Hindlimb muscle (tissue), 1 donor: Measurements from ENCODE around the gene CYP8B1. TPM values are rescaled to one million over a fixed set of nuclear protein-coding genes. Genes with fewer than 3 reads are reported as not detected.

Experiments used
- DNase-seq: peaks from one replicate; pipeline ENCODE4 v3.0.0-alpha.2; 2013
- polyA plus RNA-seq: library from polyadenylated mRNA; unstranded; fragments of 120-200 nt; gene quantifications from one replicate; pipeline ENCODE4 v1.2.1, GENCODE V29; 2013; ENCODE audit not compliant: insufficient read length

The CYP8B1 gene
- polyA plus RNA-seq, 1 donor = 0.05 TPM

DNA sequence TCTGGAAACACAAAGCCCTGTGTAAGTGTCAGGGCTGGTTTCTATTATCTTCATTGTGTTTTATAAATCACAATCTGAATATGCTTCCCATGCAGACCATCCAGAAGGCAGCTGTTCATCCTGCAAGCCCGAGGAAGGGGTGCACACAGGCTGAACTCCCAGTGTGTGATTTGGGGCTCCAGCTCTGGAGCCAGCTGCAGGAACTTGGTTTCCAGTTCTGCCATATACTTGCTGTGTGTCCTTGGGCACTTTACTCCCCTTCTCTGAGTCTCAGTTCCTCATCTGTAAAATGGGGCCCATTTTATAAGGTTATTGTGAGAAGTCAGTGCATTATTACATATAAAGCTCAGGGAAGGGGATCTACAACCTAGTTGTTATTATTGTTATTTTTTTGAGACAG lies 22.6 kb downstream of the CYP8B1 start:
- no peak for DNase-seq

GRCh38 chr3:42852441-42852840 lies 23.2 kb downstream of the CYP8B1 start:
- DNase-seq = no peak

DNA sequence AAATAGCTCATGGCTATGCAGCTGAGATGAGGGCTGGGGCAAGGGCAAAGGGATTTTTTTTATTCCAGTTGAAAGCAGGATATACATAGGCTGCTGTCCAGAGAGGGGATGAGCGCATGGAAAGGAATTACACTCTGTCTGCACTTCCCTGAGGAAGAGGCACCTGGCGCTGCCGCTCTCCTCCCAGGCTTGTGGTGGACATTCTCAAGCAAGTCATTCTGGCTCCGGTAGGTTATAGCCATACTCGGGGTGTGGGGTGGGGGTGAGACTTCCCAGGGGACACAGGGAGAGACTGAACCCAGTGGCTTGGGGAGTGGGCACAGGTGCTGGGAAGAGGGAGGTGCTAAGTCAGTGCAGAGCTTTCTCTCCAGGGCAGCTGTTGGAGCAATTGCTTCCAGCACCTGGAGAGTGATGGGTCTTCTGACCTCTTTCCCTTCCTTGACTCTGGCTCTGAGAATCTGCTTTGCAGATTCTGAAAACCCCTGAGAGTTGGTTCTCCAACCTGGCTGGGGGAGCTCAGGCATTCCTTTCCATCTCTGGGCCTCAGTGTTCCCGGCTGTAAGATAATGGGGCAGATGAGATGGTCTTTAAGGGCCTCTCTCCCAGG lies 24.3 kb downstream of the CYP8B1 start:
- DNase-seq = no peak

- no peak for DNase-seq
These were observed 25.4 kb downstream of the CYP8B1 start for GRCh38 chr3:42850263-42850662.

GRCh38 chr3:42849017-42849416 lies 26.7 kb downstream of the CYP8B1 start:
- no peak for DNase-seq

DNA sequence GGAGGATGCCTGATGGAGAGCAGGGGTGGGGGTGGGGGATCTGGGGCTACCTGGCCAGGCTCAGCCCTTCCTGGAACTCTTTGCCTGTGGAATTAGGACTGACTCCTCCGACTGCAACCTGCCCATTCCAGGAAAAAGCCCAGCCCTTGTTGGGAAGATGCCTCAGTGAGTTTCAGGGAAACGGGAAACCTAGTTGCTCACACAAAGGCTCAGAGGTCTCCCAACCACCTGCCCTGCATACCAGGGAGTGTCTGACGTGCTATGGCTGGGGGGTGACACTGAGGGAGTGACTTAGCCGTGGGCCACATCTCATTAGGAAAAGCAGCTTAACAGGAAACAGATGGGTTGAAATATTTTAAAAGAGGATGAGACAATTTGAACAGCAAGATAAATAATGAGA lies 27.9 kb downstream of the CYP8B1 start:
- no peak for DNase-seq

- no peak for DNase-seq
These were observed 28.8 kb downstream of the CYP8B1 start for GRCh38 chr3:42846685-42847522.

DNA sequence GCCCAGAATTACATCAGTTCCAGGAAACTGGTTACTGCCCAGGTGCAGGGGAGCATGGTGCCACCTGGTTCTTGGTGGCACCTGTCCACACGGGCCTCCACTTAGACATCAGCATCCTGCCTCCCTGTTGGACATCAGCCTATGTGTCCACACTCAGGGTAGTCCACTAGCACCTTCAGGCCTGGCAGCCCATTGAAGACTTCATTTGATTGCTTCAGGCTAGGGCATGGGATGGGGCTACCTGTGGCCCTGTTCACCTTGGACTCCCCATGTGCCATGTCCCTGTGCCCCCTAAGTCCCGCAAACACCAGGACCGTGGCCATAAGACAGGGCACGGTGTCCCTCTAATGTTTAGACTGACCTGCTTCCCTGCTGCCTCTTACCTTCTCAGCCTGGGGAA lies 30.9 kb downstream of the CYP8B1 start:
- DNase-seq = no peak

DNA sequence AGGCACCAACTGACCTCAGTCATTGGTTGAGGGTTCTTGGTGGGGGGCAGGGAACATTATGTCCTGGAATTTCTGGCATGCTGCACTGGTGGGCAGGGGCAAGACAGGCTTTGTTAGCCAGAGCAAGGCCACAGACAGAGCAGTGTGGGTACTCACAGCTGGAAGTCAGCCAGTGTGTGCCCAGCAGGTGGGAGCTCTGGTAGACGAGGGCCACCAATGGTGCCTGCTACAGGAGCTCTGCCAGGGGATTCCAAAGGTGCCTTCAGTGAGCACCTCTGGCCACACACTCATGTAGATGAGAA lies 31.3 kb downstream of the CYP8B1 start:
- no peak for DNase-seq

- DNase-seq = no peak
These were observed 31.8 kb downstream of the CYP8B1 start for GRCh38 chr3:42843713-42844411.

DNA sequence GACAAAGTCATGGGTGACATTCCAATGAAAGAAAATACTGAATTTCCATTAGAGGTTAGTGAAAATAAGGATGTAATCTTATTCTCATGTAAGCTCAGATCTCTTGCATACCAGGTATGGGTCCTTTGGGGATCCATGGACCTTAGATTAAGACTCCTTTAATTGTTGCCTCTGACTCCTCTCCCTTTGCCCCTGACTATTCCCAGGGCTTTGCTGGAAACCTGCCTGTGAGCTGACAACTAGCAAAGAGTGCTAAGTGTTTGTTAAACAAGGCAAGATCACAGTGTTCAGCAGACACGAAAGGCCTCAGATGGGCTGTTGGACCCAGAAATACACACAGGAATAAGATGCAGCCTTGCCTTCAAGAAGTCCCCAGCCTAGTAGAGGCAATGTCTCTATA lies 34.3 kb downstream of the CYP8B1 start:
- DNase-seq = no peak

GRCh38 chr3:42839616-42840015 lies 36.1 kb downstream of the CYP8B1 start:
- DNase-seq = peak; percentile 64

DNA sequence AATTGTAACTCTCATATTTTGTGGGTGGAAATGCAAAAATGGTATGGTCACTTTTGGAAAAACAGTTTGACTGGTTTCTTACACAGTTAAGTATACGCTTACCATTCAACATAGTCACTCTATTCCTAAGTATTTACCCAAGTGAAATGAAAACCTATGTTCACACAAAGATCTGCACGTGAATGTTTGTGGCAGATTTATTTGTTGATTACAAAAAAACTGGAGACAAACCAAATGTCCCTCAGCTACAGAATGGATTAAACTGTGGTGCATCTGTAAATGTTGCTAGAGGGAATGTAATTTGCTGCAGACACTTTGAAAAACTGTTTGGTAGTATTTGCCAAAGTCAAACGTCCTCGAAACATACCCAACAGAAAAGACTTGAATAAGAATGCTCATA lies 37.1 kb downstream of the CYP8B1 start:
- no peak for DNase-seq

DNA sequence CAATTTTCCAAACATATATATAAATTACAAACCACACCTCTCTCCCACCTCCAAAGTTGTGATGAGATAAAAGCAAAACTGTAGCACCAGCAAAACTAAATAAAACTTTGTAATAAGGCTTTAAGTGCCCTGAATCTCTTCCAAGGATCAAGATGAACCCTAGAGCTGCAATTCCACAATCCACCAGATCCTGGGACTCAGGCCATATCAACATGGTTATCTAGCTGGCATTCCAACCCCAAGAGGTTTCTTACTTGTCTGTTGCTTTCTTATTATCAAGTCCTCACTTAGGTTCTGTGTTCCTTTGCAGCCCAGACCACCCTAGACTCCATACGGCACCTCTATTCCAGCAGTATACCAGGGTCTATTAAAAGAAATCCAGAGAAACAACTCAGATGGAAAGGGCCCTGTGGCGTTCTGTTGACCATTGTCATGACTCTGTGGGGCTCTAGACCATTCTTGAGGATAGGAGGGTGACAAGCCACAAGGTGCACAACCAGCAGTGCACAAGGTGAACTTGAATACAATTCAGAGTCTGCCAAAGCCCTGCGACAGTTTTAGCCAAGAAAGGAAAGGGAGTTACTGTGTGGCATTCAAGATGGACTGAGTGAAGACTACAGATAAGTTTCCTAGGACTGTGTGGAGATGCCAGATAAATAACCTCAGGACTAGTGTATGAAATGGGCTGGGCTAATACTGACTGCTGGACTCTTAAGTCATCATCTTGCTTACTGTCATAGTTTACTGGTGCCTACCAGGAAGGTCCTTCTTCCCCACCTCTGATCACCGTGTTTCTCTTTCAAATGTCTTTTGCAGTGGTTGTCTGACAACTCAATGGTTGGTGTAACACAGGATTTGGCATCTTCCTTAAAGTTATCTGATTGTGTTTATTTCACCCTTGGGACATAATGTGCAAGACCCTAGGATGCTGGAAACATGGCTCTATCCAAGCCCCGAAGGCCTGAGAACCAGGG lies 39.2 kb downstream of the CYP8B1 start:
- DNase-seq = no peak

DNA sequence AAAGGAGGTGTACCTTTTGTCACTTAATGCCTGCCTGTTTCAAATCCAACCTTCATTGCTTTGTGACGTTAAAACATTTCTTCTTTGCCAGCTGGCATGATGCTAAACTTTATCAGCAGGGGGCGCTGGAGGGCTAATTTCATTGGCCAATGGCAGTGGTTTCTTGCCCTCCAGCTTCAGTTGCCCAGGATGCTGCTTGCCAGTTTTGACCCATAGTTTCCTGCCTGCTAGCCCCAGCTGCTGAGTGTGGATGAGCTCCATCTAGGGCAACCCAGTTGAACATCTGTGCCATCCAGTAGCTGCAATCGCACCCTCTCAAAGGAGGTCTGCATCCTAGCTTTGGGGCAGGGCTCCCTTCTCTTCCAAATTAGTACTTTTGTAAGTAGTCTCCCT lies 44.4 kb downstream of the CYP8B1 start:
- DNase-seq = no peak

DNA sequence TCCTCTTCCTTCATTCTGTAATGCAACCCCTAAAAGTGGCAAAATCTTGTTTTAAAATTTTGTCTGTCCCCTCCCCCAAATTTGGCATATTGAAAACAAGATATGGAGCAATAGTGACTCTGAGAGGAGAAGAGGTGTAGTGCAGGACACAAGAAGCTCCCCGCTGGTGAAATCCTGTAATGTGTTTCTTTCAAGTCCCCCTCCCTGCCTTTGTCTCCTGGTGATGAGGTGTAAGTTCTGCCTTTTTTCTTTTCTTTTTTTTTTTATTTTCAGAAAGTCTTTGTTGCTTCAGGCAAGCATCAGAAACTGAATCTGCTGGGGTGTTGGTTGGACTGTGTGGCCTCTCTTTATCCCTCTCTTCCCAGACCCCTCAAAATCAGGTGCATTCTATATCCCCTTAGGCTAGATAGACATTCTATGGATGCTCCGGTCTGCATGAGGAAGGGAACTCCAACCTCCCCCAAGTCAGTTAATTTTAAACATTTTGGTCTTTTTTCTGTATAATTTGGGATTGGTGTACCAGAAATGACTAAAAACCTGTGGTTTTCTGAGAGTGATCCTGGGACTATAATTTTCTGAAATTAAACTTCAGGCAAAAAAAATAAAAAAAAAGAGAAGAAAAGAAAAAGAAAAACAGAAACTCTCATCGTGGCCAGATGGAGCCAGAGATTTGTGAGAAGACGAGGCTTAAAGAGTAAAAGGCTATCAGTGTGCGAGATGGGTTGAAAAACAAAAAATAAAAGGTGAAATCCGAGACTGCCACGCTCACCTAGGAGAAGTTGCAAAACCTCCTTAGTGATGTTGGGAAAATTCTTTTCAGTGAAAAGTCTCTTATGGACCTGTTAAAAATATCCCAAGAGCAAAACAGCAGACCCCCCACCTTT lies 45.0 kb downstream of the CYP8B1 start:
- no peak for DNase-seq

- no peak for DNase-seq
These were observed 45.8 kb downstream of the CYP8B1 start for GRCh38 chr3:42829628-42830436.

- no peak for DNase-seq
These were observed 46.5 kb downstream of the CYP8B1 start for GRCh38 chr3:42829083-42829627.

DNA sequence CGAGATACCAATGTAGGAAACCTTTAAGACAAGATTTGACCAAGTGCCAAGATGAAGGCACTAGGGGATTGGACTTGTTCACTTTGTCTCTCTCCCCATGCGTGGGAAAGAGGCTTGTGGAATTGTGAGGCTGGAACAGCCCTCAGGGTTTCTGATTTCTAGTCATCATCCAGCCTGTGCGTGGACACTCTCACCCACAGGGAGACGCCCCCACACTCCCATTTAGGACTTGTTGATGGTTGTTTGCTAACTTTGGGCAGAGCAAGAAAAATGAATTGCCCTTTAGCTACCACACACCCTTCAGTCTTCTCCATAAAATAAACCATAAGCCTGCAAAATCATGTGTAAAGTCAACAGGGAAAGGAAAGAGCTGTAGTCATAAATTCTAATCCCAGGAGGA lies 48.0 kb downstream of the CYP8B1 start:
- DNase-seq = no peak

DNA sequence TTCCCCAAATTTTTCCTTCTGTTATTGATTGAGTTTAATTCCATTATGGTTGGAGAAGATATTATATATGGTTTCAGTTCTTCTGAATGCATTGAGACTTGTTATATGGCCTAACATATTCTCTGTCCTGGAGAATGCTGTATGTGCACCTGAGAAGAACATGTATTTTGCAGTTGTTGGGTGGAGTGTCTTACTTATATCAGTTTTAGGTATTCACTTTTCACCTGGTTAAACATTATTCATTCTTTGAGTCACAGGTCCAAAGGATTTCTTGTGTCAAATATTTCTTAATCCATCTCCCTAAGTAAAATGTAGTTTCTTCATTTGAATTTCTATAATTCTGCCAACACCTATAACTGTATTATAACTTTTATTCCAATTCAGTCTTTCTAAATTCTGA lies 48.7 kb downstream of the CYP8B1 start:
- no peak for DNase-seq
